Mesenteric fat pad (tissue), 1 donor: Measurements from ENCODE around the gene GNAZ. TPM values are rescaled to one million over a fixed set of nuclear protein-coding genes. Genes with fewer than 3 reads are reported as not detected.

ENCODE experiments used
- DNase-seq: peaks from one replicate; pipeline ENCODE4 v3.0.0-alpha.2; 2020; ENCODE audit warnings: low spot score
- total RNA-seq: library from RNA; stranded (reverse); fragmentation: NEBNext Ultra II Directional; extraction: Animal tissue kit (Norgen Biotek cat#: 25700); gene quantifications from one replicate; pipeline ENCODE4 v1.2.1, GENCODE V29; 2021
- donor health status: DM: yes; HTN: yes; CAD: no.

Gene GNAZ
- total RNA-seq, 1 donor from 2014 or later: 18.3 TPM

GRCh38 chr22:23118647-23119493, 48.6 kb downstream of the GNAZ start:
- DNase-seq: no peak

- no peak for DNase-seq
These were observed 49.4 kb downstream of the GNAZ start for GRCh38 chr22:23119494-23120414.

GRCh38 chr22:23120415-23120899, 50.1 kb downstream of the GNAZ start:
- no peak for DNase-seq

DNA sequence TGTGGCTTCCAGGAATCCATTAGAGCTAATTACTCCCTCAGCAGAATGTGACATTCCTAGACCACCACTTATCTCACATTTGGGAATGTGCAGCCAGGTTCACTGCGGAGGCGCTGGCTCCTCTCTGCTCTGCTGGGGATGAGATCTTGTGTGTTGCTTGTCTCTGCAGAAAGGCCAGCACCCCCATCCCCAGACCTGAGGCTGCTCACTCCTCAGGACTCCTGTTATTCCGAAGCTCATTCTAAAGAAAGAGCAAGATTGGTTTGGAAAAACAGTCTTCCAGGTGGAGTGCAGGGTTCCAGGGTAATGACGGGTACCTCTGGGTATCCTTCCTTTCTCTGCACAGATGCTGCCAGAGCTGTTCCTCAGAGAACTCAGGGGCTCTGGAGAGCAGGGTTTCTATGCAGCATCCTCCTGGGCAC, 50.7 kb downstream of the GNAZ start:
- DNase-seq: no peak

GRCh38 chr22:23121424-23121823, 51.1 kb downstream of the GNAZ start:
- DNase-seq: no peak

DNA sequence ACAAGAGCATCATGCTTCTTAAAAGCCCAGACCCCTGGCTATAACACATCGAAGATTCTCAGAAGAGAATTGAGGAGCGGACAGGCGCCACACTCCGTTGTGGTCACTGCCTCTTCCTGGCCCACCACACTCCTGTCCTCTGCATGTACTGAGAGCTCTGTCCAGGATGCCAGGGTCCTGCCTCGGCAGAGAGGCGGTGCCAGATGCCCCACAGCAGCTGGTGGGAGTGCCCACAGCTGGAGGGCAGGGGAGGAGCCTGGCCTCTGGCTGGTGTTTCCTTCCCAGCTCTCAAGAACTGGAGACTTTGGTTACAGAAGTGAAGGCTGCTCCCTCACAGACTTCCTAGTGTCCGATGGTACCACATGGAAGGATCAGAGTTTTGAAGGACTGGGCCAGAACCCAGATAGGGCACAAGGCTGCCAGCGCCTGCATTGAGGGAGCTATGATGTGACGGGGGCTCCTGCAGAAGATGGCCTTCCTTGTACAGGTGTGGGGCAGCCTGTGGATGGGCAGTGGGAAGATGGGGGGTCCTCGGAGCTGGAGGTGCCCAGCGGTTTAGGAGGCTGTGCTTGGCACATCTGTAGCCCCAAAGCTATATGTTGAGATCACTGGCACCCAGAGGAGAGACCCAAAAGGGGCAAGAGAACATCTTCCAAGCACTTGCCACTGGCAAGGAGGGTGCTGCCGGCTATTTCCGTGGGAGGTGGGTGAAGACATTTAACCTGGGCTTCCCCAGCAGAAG, 52.1 kb downstream of the GNAZ start:
- no peak for DNase-seq

- no peak for DNase-seq
These were observed 52.9 kb downstream of the GNAZ start for GRCh38 chr22:23122992-23123803.

DNA sequence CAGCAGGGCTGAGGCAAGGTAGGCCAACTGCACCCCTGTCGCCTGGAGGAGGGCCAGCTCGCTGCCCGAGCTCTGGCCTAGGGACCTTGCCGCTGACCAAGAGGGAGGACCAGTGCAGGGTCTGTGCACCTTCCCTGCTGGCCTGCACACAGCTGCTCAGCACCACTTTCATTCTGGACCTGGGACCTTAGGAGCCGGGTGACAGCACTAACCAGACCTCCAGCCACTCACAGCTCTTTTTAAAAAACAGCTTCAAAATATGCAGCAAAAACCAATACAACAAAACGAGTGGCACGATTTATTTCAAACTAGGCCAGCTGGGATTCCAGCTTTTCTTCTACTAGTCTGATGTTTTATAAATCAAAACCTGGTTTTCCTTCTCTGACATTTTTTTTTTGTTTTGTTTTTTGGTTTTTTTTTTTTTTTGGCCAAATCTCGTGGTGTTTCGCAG, 53.5 kb downstream of the GNAZ start:
- no peak for DNase-seq

DNA sequence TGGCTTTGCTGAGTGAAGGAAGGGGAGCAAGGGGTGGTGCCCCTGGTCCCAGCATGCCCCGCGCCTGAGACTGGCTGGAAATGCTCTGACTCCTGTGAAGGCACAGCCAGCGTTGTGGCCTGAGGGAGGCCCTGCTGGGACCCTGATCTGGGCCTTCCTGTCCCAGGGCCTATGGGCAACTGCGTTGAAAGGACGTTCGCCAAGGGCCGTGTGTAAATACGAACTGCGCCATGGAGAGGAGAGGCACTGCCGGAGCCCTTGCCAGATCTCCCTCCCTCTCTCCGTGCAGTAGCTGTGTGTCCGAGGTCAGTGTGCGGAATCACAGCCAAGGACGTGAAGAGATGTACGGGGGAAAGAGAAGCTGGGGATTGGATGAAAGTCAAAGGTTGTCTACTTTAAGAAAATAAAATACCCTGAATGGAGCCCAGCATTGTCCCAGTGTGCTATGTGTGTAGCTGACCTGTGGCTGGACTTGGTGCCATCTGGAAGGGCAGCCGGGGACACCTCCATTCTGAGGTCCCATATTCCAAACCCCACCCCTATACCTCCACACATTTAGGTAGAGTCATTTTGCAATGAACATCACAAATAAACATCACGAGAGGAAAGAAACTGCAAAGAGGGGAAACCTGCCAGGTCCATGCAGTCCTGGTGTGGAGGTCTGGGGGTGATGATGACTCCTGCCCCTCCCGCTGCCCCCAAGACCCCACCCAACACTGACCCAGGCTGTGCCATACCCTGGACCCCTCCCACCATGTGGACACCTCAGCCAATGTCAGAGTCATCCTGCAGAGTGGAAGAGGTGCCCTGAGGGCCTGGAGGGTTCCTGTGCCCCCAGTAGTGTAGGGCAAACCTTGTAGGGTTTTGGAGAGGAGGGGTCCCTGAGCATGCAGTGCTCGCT, 54.5 kb downstream of the GNAZ start:
- DNase-seq: no peak

- no peak for DNase-seq
These were observed 55.3 kb downstream of the GNAZ start for GRCh38 chr22:23125512-23126103.

- no peak for DNase-seq
These were observed 56.1 kb downstream of the GNAZ start for GRCh38 chr22:23126165-23127054.

GRCh38 chr22:23127055-23127756, 56.9 kb downstream of the GNAZ start:
- DNase-seq: no peak

DNA sequence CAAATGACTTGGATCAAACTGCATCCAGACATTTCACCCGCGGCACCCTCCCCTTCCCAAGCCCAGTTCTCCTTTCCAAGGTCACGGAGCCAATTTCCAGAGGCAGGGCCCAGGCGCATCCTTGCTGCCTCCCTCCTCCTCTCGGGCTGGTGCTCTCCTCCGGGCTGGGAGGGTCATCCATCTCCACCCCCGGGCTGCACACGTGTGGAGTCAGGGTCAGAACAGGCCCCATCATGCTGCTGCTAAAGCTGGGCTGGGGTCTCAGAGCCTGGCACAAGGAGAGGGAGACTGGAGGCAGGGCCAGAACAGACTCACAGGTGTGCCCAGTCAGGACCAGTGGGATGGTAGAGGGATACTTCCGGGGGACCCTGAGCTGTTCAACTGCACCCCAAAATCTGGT, 57.5 kb downstream of the GNAZ start:
- DNase-seq: no peak

DNA sequence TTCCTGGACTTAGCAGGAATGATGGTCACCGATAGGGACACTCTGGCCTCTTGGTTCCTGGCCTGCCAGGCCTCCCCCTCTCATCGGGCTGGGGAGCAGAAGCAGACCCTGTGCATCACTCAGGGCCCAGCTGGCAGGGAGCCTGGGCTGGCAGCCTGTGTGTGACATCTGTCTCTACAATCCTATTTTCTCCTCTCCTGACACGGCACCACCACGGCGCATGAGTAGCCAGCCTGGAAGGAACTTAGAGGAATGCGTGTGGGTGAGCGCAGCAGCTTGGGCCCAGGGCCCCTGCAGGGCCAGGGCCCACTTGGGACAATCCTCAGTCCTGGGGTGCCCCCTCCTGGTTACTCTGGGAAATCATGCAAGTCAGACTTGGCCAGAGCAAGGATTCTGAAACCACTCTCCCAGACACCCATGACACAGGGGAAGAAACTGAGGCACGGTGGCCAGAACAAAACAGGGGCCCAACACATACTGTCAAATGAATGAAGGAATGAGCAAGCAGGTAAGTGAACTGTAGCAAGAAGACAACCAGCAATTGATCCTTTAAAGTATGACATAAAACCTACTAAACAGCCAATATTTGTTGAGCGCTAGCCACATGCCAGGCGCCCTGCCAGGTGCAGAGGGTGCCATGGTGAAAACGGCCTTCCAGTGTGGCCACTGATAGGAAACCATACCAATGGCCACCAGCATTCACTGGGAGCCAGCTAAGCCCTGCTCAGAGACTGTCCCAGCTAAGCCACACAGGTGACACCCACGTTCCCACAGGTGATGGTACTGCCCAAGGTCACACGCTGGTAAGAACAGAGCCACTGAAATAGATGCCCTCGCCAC, 58.2 kb downstream of the GNAZ start:
- DNase-seq: no peak

DNA sequence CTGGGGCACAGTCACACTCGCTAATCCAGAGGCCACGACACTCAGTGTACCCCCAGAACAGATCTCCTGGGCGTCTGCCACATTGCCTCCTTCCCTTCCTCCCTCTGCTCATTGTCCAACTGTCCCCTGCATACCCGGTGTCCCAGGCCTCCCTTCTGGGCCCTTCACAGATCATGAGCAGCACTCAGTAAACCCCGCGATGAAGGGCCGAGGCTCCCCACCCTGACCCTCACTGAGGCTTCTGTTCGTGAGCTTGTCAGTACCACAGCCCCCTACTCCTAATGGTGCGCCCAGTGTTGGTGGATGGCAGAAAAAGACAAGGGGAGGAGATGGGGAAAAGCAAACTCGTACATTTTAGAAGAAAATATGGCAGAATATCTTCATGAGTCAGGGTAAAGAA, 58.8 kb downstream of the GNAZ start:
- DNase-seq: no peak

DNA sequence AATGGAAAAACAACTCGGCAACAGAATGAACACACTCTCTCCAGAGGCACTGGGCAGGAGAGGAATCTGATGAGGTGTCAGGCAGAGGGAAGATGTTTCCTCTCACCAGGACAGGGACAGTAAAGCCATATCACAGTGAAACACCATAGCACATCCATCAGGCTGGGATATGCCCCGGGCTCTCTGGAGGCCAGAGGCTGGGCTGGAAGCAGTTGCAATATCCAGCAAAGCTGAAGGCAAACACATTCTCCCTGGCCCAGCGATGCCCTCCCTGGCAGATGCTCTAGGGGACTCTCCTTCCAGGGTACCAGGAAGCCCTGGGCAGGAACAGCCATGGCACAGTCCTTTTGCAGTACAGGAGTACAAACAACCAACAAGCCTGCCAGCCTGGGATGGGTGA, 60.4 kb downstream of the GNAZ start:
- no peak for DNase-seq
